Activated naive CD4-positive, alpha-beta T cell (primary cell): ENCODE data around the gene GABRG1.

Experiments
- DNase-seq, 4 experiments: peaks; one replicate each; lab custom pipeline; 2025; lab: John Stamatoyannopoulos, UW

Gene GABRG1

GRCh38 chr4:46123913-46124755 lies at the start of gene GABRG1:
Gene GABRG1 (minus strand): TSS chr4:46124054. CDS start chr4:46123913, 141 bp downstream.
- DNase-seq: no peak

- DNase-seq: no peak
Measured at GRCh38 chr4:46146993-46147392, 23.1 kb upstream of the GABRG1 start.

GRCh38 chr4:46131498-46132057 lies 7.7 kb upstream of the GABRG1 start:
- DNase-seq: no peak

- DNase-seq: no peak
Measured at GRCh38 chr4:46124773-46125413, 1.0 kb upstream of the GABRG1 start.

GRCh38 chr4:46081674-46082073 lies 42.2 kb downstream of the GABRG1 start:
- no peak for DNase-seq

- DNase-seq: no peak
Measured at GRCh38 chr4:46081248-46081647, 42.6 kb downstream of the GABRG1 start.

- DNase-seq: no peak
Measured at GRCh38 chr4:46073778-46074177, 50.1 kb downstream of the GABRG1 start.

- no peak for DNase-seq
Measured at GRCh38 chr4:46051392-46051791, 72.5 kb downstream of the GABRG1 start.

GRCh38 chr4:46032056-46032455 lies 91.8 kb downstream of the GABRG1 start:
- no peak for DNase-seq

GRCh38 chr4:46016306-46016705 lies 107.5 kb downstream of the GABRG1 start:
- DNase-seq: no peak

GRCh38 chr4:45992728-45993127 lies 131.1 kb downstream of the GABRG1 start:
- no peak for DNase-seq

GRCh38 chr4:45989775-45990174 lies 134.1 kb downstream of the GABRG1 start:
- no peak for DNase-seq

GRCh38 chr4:45987858-45988257 lies 136.0 kb downstream of the GABRG1 start:
- DNase-seq: no peak
